Measurements from ENCODE around the gene KRTAP5-8.
"Not testable (repeated sequence)": the region's sequence is repeated elsewhere in the genome, so short reads cannot be mapped to it uniquely, and the experiment has no call there.

The KRTAP5-8 gene

DNA sequence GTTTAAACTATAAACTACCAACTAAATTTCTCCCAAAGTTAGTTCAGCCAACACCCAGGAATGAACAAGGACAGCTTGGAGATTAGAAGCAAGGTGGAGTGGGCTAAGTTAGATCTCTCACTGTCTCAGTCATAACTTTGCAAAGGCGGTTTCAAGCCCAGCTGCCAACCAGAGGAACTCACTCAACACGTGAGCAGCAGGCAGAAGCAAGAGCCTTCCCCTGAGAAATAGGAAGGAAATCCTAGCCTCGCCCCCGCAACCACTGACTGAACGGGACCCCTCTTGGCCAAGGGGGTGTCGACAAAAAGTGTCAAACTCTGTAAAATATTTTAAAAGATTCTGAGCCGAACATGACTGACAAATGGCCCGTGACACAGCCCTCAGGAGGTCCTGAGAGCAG, 6.0 kb downstream of the KRTAP5-8 start:
- no peak for DNase-seq (ENCODE audit: low read depth in 2 of 2)

DNA sequence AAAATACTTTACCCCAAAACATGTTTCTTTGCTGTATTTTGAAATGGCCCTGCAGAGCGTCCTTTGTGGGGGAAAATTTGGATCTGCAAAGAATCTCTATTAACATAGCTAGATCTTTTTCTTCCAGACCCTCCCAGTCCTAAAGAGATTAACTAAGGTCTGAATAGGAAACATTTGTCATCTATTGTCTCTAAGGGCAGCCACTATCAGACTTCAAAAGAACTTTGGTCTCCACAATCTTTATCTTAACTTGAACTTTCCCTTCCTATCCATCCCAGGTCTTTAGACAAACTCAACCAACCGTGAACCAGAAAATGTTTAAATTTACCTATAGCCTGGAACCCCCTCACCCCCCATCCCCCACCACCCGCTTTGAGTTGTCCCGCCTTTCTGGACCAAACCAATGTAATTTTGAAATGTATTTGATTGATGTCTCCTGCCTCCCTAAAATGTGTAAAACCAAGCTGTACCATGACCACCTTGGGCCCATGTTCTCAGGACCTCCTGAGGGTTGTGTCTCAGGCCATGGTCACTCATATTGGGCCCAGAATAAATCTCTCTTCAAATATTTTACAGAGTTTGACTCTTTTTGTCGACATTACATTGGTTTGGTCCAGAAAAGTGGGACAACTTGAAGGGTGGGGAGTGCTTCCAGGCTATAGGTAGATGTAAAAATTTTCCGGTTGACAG, 6.8 kb downstream of the KRTAP5-8 start:
- DNase-seq (ENCODE audit: low read depth in 2 of 2) = no peak

DNA sequence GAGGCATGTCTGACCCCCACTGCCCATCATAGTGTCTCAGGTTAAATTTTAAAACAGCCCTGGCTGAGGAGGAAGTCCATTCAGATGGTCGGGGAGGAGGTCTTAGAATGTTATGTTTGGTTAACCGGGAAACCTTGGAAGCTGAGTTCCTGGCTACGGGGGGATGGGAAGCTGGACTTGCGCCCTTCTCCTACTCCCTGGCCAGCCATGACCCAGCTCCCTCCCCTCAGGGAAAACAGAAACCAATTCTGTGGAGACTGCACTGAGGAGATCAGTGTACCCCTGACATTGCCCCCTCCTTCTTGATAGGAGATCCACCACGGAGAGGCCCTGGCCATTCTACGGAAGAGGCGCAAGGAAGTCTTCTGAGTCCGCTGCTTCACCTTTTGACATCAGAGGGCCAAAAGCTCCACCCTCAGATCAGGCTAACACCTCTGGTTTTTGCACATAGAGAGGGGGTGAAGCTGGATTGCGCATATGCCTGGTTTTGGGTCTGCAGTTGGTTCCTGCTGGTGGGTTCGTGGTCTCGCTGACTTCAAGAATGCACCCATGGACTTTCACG, 7.7 kb downstream of the KRTAP5-8 start:
- no peak for DNase-seq (ENCODE audit: low read depth in 2 of 2)

DNA sequence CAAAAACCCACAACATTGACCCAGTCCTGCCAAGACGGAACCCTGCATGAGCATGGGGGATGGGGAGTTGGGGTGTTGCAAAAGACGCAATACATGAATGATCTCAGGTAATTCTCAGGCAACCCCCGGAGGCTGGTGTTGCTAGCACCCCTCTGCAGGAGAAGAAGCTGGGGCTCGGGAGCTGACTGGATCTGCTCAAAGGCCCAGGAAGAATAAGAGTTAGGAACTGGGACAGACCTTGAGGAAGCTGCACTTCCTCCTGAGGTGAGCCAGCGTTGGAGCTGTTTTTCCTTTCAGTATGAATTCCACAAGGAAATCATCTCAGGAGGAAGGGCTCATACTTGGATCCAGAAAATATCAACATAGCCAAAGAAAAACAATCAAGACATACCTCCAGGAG, 10.3 kb downstream of the KRTAP5-8 start, which contains the start of gene KRTAP5-9:
TSS of gene KRTAP5-9 (plus strand) at position 301 of the 400 bp plus-strand sequence. CDS start 238 bp downstream, outside the sequence.
- no peak for DNase-seq (ENCODE audit: low read depth in 2 of 2)

DNA sequence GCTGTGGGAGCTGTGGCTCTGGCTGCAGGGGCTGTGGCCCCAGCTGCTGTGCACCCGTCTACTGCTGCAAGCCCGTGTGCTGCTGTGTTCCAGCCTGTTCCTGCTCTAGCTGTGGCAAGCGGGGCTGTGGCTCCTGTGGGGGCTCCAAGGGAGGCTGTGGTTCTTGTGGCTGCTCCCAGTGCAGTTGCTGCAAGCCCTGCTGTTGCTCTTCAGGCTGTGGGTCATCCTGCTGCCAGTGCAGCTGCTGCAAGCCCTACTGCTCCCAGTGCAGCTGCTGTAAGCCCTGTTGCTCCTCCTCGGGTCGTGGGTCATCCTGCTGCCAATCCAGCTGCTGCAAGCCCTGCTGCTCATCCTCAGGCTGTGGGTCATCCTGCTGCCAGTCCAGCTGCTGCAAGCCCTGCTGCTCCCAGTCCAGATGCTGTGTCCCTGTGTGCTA, 10.9 kb downstream of the KRTAP5-8 start:
- DNase-seq (ENCODE audit: low read depth in 2 of 2) = no peak

DNA sequence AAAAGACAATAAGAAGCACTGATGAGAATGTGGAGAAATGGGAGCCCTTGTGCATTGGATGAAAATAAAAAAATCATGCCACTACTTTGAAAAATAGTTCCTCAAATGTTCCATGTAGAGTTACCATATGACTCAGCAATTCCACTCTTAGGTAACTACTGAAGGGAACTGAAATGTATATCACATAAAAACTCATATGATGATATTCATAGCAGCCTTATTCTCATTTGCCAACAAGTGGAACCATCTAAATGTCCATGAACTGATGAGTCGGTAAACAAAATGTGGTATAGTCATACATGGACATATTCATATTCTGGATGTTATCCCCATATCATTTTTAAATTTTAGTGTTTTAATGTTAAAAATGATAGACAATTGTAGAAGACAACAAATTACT, 13.9 kb downstream of the KRTAP5-8 start:
- no peak for DNase-seq (ENCODE audit: low read depth in 2 of 2)

DNA sequence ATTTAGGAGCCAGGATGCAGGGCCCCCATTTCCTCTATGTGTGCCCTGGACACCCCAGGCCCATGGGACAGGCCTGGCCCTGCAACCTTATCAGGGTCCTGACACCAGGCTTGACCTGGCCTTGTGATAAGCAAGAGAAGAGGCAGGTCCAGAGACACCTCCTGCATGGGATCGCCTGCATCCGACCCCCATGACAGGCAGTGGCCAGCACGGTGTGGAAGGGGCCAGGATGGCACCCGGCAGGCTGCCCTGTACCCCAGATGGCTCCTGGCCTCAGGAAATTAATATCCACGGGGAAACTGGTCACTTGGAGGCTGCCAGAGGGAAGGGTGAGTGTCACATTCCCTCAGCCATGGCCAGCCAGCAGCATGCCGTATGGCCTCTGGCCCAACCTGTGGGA, 17.2 kb downstream of the KRTAP5-8 start:
- no peak for DNase-seq (ENCODE audit: low read depth in 2 of 2)

DNA sequence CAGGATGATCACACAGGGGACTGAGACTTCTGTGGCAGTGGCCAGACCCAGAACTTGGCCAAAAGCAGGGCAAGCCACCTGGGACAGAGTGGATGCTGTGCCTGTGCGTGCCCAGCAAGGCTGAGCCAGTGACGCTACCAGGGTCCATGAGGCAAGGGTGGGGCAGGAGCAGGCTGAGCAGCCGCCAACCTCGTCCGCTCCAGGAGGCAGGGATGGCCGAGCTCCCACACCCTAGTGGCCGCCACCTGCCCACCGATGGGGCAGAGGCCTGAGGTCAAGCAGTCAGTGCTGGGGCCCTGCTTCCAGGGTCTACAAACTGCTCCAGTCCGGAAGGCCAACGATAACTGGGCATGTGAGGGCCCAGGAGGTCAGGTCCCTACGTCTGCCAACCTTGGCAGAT, 17.7 kb downstream of the KRTAP5-8 start:
- DNase-seq (ENCODE audit: low read depth in 2 of 2) = no peak

DNA sequence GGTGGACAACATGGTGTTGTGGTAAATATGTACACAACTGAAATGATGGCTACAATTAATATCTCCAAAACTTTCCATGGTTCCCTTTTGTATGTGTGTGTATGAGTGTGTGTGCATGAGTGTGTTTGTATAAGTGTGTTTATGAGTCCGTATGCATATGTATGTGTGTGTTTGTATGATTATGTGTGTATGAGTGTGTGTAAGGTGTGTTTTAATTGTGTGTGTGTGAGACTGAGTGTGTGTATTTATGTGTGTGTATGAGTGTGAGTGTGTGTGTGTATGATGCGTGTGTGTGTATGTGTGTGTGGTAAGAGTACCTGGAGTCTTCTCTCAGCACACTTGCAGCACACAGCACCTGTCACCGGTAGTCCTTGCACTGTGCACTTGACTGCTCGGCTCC, 18.2 kb downstream of the KRTAP5-8 start:
- DNase-seq (ENCODE audit: low read depth in 2 of 2) = no peak

DNA sequence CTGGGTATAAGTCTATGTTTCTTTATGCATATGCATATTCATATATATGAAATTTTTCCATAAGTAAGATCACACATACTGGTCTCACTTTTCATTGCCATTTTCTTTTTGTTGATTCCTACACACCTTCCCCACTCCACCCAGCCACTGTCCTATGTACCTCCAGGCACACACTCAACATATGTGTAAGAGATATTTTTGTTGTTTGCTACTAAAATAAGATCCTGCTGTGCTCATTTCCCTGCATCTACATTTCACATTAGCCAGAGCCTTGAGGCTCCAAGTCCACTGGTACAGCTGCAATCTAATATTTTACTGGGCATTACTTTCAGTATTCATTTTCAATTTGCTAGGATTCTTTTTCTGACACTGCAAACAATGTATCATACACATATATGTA, 19.4 kb downstream of the KRTAP5-8 start:
- no peak for DNase-seq (ENCODE audit: low read depth in 2 of 2)

DNA sequence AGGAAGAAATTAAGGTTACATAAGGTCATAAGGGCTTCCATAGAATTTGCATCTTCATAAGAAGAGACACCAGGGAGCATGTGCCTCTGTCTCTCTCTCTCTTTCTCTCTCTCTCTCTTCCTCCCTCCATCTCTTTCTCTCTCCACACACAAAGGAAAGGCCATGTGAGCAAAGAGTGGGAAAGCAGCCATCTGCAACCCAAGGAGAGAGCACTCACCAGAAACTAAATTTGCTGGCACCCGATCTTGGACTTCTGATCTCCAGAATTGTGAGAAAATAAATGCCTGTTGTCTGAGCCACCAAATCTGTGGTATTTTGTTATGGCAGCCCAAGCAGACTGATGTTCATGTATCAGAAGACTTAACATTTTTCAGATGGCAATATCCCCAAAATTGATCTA, 21.2 kb downstream of the KRTAP5-8 start:
- no peak for DNase-seq (ENCODE audit: low read depth in 2 of 2)

DNA sequence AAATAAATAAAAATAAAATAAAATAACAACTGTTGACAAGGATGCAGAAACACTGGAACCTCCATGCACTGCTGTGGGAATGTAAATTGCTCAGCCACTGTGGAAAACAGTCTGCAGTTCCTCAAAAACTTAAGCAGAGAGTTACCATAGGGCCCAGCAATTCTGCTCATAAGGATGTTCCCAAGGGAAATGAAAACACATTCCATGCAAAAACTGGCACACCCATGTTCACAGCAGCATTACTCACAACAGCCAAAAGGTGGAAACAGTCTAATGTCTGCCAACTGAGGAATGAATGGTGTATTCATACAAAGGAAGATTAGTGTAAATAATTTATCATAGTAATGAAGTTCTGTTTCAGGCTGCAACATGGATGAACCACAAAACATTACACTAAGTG, 24.3 kb downstream of the KRTAP5-8 start:
- no peak for DNase-seq (ENCODE audit: low read depth in 2 of 2)

DNA sequence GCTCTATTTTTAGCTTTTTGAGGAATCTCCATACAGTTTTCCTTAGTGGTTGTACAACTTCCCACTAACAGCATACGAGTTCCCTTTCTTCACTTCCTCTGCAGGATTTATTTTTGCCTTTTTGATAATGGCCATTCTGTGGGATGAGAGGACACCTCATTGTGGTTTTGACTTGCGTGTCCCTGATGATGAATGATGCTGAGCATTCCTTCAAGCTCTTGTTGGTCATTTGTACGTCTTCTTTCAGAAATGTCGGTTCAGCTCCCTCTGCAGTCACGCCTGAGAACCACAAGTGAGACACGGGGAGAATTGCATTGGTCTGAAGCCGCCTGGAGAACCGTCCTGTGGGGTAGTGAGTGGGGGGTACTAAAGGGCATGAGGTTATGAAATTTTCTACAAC, 25.6 kb downstream of the KRTAP5-8 start:
- no peak for DNase-seq (ENCODE audit: low read depth in 2 of 2)

DNA sequence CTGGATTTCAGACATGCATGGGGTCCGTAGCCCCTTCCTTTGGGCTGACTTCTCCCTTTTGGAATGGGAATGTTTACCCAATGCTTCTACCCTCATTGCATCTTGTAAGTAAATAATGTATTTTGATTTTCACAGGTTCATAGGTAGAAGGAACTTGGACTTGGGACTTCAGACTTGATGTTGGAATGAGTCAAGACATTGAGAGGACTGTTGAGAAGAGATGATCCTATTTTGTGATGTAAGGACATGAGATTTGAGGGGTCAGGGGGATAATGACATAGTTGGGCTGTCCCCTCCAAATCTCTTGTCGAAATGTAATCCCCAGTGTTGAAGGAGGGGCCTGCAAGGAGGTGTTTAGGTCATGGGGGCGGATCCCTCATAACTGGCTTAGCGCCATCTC, 26.6 kb downstream of the KRTAP5-8 start:
- no peak for DNase-seq (ENCODE audit: low read depth in 2 of 2)

DNA sequence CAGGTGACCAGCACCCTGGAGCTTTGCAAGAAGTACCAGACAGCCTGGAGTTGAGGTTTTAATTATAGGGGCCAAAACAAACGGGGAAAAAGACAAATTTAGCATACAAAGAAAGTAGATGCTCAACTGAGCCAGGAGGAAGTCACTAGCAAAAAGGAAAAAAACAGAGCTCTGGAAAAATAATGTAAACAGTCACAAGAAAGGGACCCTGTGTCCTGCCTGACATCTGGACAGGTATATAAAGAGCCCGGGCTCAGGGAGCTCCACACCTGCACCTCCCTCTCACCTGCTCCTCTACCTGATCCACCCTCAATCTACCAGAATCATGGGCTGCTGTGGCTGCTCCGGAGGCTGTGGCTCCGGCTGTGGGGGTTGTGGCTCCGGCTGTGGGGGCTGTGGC, 27.4 kb downstream of the KRTAP5-8 start, which contains the start of gene KRTAP5-10:
TSS of gene KRTAP5-10 (plus strand) at position 301 of the 400 bp plus-strand sequence. CDS start at position 326, 25 bp downstream.
- no peak for DNase-seq (ENCODE audit: low read depth in 2 of 2)

DNA sequence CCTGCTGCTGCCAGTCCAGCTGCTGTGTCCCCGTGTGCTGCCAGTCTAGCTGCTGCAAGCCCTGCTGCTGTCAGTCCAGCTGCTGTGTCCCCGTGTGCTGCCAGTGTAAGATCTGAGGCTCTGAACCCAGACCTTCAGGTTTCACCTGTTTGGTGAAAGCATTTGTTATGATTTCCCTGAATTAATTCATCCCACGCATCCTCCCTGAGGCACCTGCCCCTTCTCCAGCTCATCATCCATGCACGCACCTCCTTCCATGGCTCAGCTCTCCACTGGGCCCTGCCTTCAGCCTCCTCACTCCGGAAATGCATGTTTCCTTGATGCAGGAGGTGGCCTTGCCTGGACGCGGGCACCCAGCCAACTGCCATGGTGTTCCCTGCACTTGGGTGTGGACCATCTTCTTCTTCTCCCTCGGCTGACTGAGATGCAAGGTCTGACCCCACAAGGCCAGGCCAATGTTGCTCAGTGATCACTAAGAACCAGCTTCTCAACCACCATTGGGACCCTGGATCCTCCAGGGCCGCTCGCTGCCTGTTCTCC, 28.3 kb downstream of the KRTAP5-8 start:
- DNase-seq (ENCODE audit: low read depth in 2 of 2) = no peak

DNA sequence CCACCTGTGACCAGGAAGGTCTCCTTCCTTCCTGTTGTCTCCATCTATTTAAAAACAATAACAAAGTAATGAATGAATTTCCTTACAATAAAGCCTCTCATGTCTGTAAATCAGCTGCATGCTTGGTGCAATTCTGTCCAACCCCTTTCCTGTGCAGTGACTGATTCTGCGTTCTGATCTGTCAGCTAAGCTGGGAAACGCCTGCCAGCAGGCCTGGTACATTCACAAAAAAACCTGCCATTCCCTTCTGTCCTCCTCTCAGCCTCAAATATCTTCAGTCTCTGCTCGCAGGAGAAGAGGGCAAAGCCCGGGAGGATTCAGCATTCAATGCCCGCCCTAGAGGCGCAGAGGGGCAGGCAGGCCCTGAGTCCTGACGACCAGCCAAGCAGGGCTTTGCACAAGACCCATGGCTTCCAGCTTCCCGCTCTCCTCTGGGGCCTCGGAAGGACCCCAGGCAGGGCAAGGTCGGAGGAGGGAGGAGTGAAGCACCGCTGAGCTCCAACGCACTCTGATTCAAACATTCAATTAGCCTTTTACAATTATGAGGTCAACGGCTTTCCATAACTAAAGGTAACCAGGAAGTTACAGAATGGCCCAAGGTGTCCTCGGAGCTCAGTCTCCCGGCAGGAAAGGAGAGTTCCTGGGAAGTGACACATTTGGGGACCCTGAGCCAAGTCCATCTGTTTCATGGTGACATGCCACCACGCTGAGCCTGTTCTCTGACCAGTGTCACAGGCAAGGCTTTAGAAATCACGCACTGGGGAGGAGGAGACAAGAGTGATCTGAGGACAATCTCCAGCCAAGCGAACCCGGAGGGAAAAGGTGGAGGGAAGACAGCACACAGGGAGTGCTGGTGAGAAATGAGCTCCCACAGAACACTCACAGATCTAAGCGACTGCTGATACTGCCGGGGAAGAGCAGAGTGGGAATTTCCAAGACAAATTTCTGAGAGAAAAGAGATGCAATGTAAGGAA, 29.1 kb downstream of the KRTAP5-8 start:
- not testable (repeated sequence) for DNase-seq (ENCODE audit: low read depth in 2 of 2)

DNA sequence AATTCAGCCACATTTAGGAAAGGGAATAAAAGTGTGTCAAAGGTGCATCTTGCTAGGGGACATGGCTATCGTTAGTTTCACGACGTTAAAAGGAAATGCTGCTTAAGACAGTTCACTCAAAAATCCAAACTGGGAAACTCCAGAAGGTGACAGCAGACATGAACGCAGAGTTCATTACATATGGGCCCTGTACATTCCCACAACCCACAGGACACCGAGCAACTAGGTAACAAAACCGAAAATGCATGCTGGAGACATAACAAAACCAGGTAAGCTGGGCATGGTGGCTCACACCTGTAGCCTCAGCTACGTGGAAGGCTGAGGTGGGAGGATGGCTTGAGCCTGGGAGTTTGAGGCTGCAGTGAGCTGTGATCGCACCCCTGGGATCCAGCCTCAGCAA, 29.8 kb downstream of the KRTAP5-8 start:
- not testable (repeated sequence) for DNase-seq (ENCODE audit: low read depth in 2 of 2)

DNA sequence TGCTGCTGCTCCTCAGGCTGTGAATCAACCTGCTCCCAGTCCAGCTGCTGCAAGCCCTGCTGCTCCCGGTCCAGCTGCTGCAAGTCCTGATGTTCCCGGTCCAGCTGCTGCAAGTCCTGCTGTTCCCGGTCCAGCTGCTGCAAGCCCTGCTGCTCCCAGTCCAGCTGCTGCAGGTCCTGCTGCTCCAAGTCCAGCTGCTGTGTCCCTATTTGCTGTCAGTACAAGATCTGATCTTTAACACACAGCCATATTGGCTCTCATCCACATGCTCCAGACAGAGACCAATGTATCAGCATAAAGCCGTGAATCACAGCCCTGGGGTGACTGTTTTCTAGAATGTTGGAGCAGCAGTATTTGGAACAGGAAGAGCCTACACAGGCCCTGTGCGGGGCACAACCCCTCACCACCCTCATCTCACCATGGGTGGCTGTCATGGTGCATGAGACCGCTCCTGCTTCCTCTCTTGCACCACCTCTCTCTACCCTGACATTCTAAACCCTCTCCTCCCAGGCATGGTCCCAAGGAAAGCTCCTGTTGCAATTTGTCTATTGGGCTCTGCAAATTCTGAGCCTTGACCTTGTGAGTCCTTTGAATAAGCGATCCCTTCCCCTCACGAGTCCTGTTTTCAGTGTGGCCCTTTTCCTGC, 31.0 kb downstream of the KRTAP5-8 start:
- DNase-seq (ENCODE audit: low read depth in 2 of 2) = no peak

DNA sequence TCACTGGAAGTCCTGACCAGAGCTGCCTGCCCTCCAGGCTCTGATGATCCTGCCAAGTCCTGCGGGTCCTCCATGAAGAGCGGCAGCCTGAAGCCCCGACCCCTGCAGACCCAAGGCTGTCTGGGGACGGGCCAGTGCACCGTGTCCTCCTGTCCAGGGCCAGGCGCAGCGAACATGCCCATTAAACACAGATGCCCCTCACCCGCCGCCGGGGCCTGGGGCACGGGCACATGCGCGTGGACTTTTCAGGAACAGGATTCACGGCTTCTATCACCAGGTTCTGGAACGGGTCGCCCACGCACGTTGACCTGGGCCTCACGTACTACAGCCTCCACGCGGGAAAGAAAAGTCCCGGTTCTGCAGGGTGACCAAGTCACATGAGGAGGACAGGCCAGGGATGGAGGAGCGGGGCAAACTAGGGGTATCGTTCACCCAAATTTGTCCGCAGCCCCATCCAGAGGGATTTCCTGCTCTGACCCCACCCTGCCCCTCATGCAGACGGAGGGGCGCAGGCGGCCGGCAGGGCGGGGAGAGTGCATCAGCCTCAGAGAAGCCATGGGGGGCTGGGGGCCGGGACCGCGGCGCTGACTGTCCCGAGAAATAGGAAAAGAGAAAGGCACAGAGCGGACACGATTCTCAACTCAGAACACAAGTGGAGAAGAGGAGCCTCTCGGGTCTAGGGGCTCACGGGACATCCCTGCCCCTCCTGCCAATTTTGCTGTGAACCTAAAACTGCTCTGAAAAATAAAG, 33.5 kb downstream of the KRTAP5-8 start:
- not testable (repeated sequence) for DNase-seq (ENCODE audit: low read depth in 2 of 2)

DNA sequence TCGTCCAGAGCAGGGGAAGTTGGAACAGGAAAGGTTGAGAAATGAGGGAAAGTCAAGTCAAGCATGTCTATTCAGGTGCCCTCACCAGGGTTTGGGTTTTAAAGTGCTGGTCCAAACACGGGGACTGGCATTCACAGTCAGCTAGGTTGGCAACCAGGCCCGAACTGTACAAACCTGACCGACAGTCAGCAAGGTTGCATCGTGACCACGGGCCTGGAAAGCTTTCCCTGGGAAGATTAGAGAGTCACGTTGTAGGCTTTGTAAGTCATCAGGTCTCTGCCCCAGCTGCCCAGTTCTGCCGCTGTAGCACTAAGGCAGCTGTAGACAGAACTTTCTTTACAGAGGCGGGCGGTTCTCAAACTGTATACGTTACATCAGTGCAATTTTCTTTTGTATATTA, 35.0 kb downstream of the KRTAP5-8 start:
- DNase-seq (ENCODE audit: low read depth in 2 of 2) = no peak
